Naive B cell (primary cell): ENCODE results near the gene RAB31. TPM values are rescaled to one million over a fixed set of nuclear protein-coding genes. Genes with fewer than 3 reads are reported as not detected.
"Not testable (repeated sequence)": the region's sequence is repeated elsewhere in the genome, so short reads cannot be mapped to it uniquely, and the experiment has no call there.

Experiments
- ATAC-seq, 2 donors: fragments of 150-1000 bp; cut with Tn5 transposase; 2 replicates each; pipeline ENCODE4 v1.10.0; 2021; ENCODE audit warnings: low read depth in 2 of 2, mild to moderate bottlenecking in 2 of 2, moderate library complexity in 2 of 2
- DNase-seq: peaks from one replicate; pipeline ENCODE4 v3.0.0; 2022
- H3K27ac Mint-ChIP-seq, 6 donors: one replicate each; pipeline ENCODE4 v1.8.0; 2020 to 2022; ENCODE audit warnings: mild to moderate bottlenecking in 6 of 6, mixed read lengths in 6 of 6, moderate library complexity in 5 of 6, inconsistent platforms in 2 of 6
- H3K27me3 Mint-ChIP-seq, 3 donors: one replicate each; pipeline ENCODE4 v1.8.0; 2021 to 2022; ENCODE audit warnings: mixed read lengths in 3 of 3, mild to moderate bottlenecking in 1 of 3
- H3K36me3 Mint-ChIP-seq, 2 donors: one replicate each; pipeline ENCODE4 v1.8.0; 2020 to 2022; ENCODE audit warnings: mixed read lengths in 2 of 2, inconsistent platforms in 1 of 2, mild to moderate bottlenecking in 1 of 2
- H3K4me1 Mint-ChIP-seq, 3 donors: one replicate each; pipeline ENCODE4 v1.8.0; 2020 to 2022; ENCODE audit warnings: mixed read lengths in 3 of 3, inconsistent platforms in 1 of 3, mild to moderate bottlenecking in 1 of 3, moderate library complexity in 1 of 3
- H3K4me3 Mint-ChIP-seq, 8 donors: one replicate each; pipeline ENCODE4 v1.8.0; 2020 to 2022; ENCODE audit warnings: mild to moderate bottlenecking in 8 of 8, mixed read lengths in 8 of 8, moderate library complexity in 8 of 8, inconsistent platforms in 2 of 8
- H3K9me3 Mint-ChIP-seq, 7 donors: one replicate each; pipeline ENCODE4 v1.8.0; 2020 to 2022; ENCODE audit warnings: mixed read lengths in 7 of 7, mild to moderate bottlenecking in 5 of 7, inconsistent platforms in 2 of 7, moderate library complexity in 1 of 7
- polyA plus RNA-seq, 6 donors: library from polyadenylated mRNA; unstranded; fragments of 300-500 nt; fragmentation: Illumina TruSeq; gene quantifications; one replicate each; pipeline ENCODE4 v1.2.3, GENCODE V29; 2021; ENCODE audit warnings: low read depth in 6 of 6

Gene RAB31
- polyA plus RNA-seq, 6 donors from 2014 or later = 20.7 to 66.5 (median 38.6) TPM

GRCh38 chr18:9897129-9897528 is 189.0 kb downstream of the RAB31 start:
- Mint-ChIP-seq H3K27ac (no peak overlapping the region), H3K27me3 (peaks cover 0 to 9% (median 8%) of the 10 kb centered on the region in 3 donors), H3K4me1 (no peaks in the 10 kb centered on the region), H3K9me3 (no peaks in the 10 kb centered on the region), H3K4me3 (no peak overlapping the region), H3K36me3 (no peaks in the 10 kb centered on the region)
- DNase-seq = no peak
- no peak for ATAC-seq

GRCh38 chr18:9897787-9898291 is 189.7 kb downstream of the RAB31 start:
- H3K4me3 Mint-ChIP-seq, H3K36me3 Mint-ChIP-seq, H3K27me3 Mint-ChIP-seq, ATAC-seq, H3K9me3 Mint-ChIP-seq, DNase-seq, H3K27ac Mint-ChIP-seq, H3K4me1 Mint-ChIP-seq: not testable (repeated sequence)

- Mint-ChIP-seq H3K27ac (no peak overlapping the region), H3K36me3 (no peaks in the 10 kb centered on the region), H3K4me3 (no peak overlapping the region), H3K4me1 (no peaks in the 10 kb centered on the region), H3K27me3 (peaks cover 9 to 13% (median 9%) of the 10 kb centered on the region in 3 donors), H3K9me3 (peaks cover 0 to 2% (median 0%) of the 10 kb centered on the region in 7 donors)
- DNase-seq = no peak
- ATAC-seq = no peak
These were observed 190.9 kb downstream of the RAB31 start for GRCh38 chr18:9898792-9899549.

- peaks cover 9 to 13% (median 9%) of the 10 kb centered on the region in 3 donors for H3K27me3 Mint-ChIP-seq
- DNase-seq, H3K27ac Mint-ChIP-seq, H3K36me3 Mint-ChIP-seq, H3K9me3 Mint-ChIP-seq, ATAC-seq, H3K4me1 Mint-ChIP-seq, H3K4me3 Mint-ChIP-seq: not testable (repeated sequence)
These were observed 191.4 kb downstream of the RAB31 start for GRCh38 chr18:9899550-9899930.

GRCh38 chr18:9900699-9901098 is 192.6 kb downstream of the RAB31 start:
- ATAC-seq (no peak), DNase-seq (no peak)
- no peak overlapping the region for H3K27ac Mint-ChIP-seq
- peaks cover 0 to 2% (median 0%) of the 10 kb centered on the region in 7 donors for H3K9me3 Mint-ChIP-seq
- H3K27me3 Mint-ChIP-seq = peaks cover 9 to 15% (median 9%) of the 10 kb centered on the region in 3 donors
- H3K4me1 Mint-ChIP-seq = no peaks in the 10 kb centered on the region
- no peaks in the 10 kb centered on the region for H3K36me3 Mint-ChIP-seq
- H3K4me3 Mint-ChIP-seq = no peak overlapping the region

- no peak overlapping the region for H3K4me3 Mint-ChIP-seq
- peaks cover 0 to 2% (median 0%) of the 10 kb centered on the region in 7 donors for H3K9me3 Mint-ChIP-seq
- no peaks in the 10 kb centered on the region for H3K4me1 Mint-ChIP-seq
- DNase-seq = no peak
- H3K27me3 Mint-ChIP-seq = peaks cover 9 to 21% (median 9%) of the 10 kb centered on the region in 3 donors
- ATAC-seq = no peak
- H3K27ac Mint-ChIP-seq = no peak overlapping the region
- no peaks in the 10 kb centered on the region for H3K36me3 Mint-ChIP-seq
These were observed 193.3 kb downstream of the RAB31 start for GRCh38 chr18:9901377-9901776.

- H3K36me3 Mint-ChIP-seq, DNase-seq, ATAC-seq, H3K9me3 Mint-ChIP-seq, H3K4me1 Mint-ChIP-seq: not testable (repeated sequence)
- Mint-ChIP-seq H3K4me3 (peak overlapping the region in 1 of 8 donors; percentile 47), H3K27ac (peak overlapping the region in 1 of 6 donors; percentile 9), H3K27me3 (peaks cover 9 to 30% (median 17%) of the 10 kb centered on the region in 3 donors)
These were observed 194.2 kb downstream of the RAB31 start for GRCh38 chr18:9902264-9902663.

GRCh38 chr18:9902832-9903231 is 194.7 kb downstream of the RAB31 start:
- no peak overlapping the region for H3K4me3 Mint-ChIP-seq
- H3K27me3 Mint-ChIP-seq = peaks cover 9 to 34% (median 23%) of the 10 kb centered on the region in 3 donors
- no peaks in the 10 kb centered on the region for H3K4me1 Mint-ChIP-seq
- ATAC-seq (no peak), DNase-seq (no peak)
- H3K36me3 Mint-ChIP-seq = no peaks in the 10 kb centered on the region
- peaks cover 0 to 3% (median 0%) of the 10 kb centered on the region in 7 donors for H3K9me3 Mint-ChIP-seq
- H3K27ac Mint-ChIP-seq = no peak overlapping the region

GRCh38 chr18:9905401-9905922 is 197.4 kb downstream of the RAB31 start:
- H3K4me3 Mint-ChIP-seq = no peak overlapping the region
- no peak for ATAC-seq
- H3K27me3 Mint-ChIP-seq = peaks cover 17 to 45% (median 27%) of the 10 kb centered on the region in 3 donors
- H3K36me3 Mint-ChIP-seq = no peaks in the 10 kb centered on the region
- H3K27ac Mint-ChIP-seq = no peak overlapping the region
- H3K4me1 Mint-ChIP-seq = no peaks in the 10 kb centered on the region
- no peak for DNase-seq
- peaks cover 0 to 3% (median 0%) of the 10 kb centered on the region in 7 donors for H3K9me3 Mint-ChIP-seq

- no peak for ATAC-seq
- no peak overlapping the region for H3K4me3 Mint-ChIP-seq
- peaks cover 17 to 43% (median 27%) of the 10 kb centered on the region in 3 donors for H3K27me3 Mint-ChIP-seq
- H3K36me3 Mint-ChIP-seq = no peaks in the 10 kb centered on the region
- H3K9me3 Mint-ChIP-seq = peaks cover 0 to 3% (median 0%) of the 10 kb centered on the region in 7 donors
- H3K4me1 Mint-ChIP-seq = no peaks in the 10 kb centered on the region
- no peak overlapping the region for H3K27ac Mint-ChIP-seq
- no peak for DNase-seq
These were observed 198.4 kb downstream of the RAB31 start for GRCh38 chr18:9906481-9906880.

GRCh38 chr18:9907867-9908266 is 199.8 kb downstream of the RAB31 start:
- peaks cover 0 to 4% (median 0%) of the 10 kb centered on the region in 7 donors for H3K9me3 Mint-ChIP-seq
- no peaks in the 10 kb centered on the region for H3K36me3 Mint-ChIP-seq
- no peak for DNase-seq
- H3K27me3 Mint-ChIP-seq = peaks cover 14 to 43% (median 27%) of the 10 kb centered on the region in 3 donors
- H3K4me1 Mint-ChIP-seq = peaks cover 0 to 2% (median under 1%) of the 10 kb centered on the region in 3 donors
- no peak overlapping the region for H3K4me3 Mint-ChIP-seq
- no peak for ATAC-seq
- no peak overlapping the region for H3K27ac Mint-ChIP-seq

- Mint-ChIP-seq H3K27ac (no peak overlapping the region), H3K36me3 (no peaks in the 10 kb centered on the region), H3K27me3 (peaks cover 8 to 38% (median 27%) of the 10 kb centered on the region in 3 donors), H3K9me3 (peaks cover 0 to 2% (median 0%) of the 10 kb centered on the region in 7 donors), H3K4me1 (peaks cover 2 to 9% (median 8%) of the 10 kb centered on the region in 3 donors), H3K4me3 (peak overlapping the region in 1 of 8 donors; percentile 42)
- DNase-seq = no peak
- no peak for ATAC-seq
These were observed 202.0 kb downstream of the RAB31 start for GRCh38 chr18:9910071-9910470.

GRCh38 chr18:9910661-9911060 is 202.6 kb downstream of the RAB31 start:
- peaks cover 8 to 15% (median 14%) of the 10 kb centered on the region in 3 donors for H3K4me1 Mint-ChIP-seq
- H3K36me3 Mint-ChIP-seq = no peaks in the 10 kb centered on the region
- ATAC-seq (no peak), DNase-seq (no peak)
- peaks cover 0 to 2% (median 0%) of the 10 kb centered on the region in 7 donors for H3K9me3 Mint-ChIP-seq
- H3K4me3 Mint-ChIP-seq = peak overlapping the region in 1 of 8 donors; percentile 42
- no peak overlapping the region for H3K27ac Mint-ChIP-seq
- H3K27me3 Mint-ChIP-seq = peaks cover 8 to 37% (median 27%) of the 10 kb centered on the region in 3 donors

GRCh38 chr18:9911226-9911625 is 203.1 kb downstream of the RAB31 start:
- Mint-ChIP-seq H3K4me1 (peaks cover 13 to 21% (median 19%) of the 10 kb centered on the region in 3 donors), H3K9me3 (peaks cover 0 to 2% (median 0%) of the 10 kb centered on the region in 7 donors), H3K36me3 (no peaks in the 10 kb centered on the region), H3K27ac (no peak overlapping the region), H3K4me3 (no peak overlapping the region), H3K27me3 (peaks cover 8 to 31% (median 27%) of the 10 kb centered on the region in 3 donors)
- DNase-seq = no peak
- ATAC-seq = no peak
